BJ (cell line): ENCODE results near the gene RNU11. TPM values are rescaled to one million over a fixed set of nuclear protein-coding genes. Genes with fewer than 3 reads are reported as not detected.
"Not testable (repeated sequence)": the region's sequence is repeated elsewhere in the genome, so short reads cannot be mapped to it uniquely, and the experiment has no call there.

Experiments used
- CTCF ChIA-PET: fragments of 350-600 bp; formaldehyde crosslinking; extraction: SDS; loops from one replicate; lab custom pipeline; 2021; ENCODE audit warnings: antibody characterized with exemption, inconsistent platforms; lab: Yijun Ruan, JAX
- POLR2A ChIA-PET: fragments of 300-600 bp; sonication (Branson Sonifier 250); formaldehyde crosslinking; extraction: SDS; loops from one replicate; lab custom pipeline; 2021; ENCODE audit warnings: antibody characterized with exemption; lab: Charles Lee
- DNase-seq: peaks from one replicate; pipeline ENCODE4 v3.0.0-alpha.2; 2011; ENCODE audit warnings: low read depth
- H3K27me3 ChIP-seq: 2 replicates; pipeline ENCODE4 v1.6.0; 2011; ENCODE audit warnings: low read length; ENCODE audit not compliant: control insufficient read depth, insufficient read depth
- H3K36me3 ChIP-seq: 2 replicates; pipeline ENCODE4 v1.5.1; 2011; ENCODE audit warnings: low read length; ENCODE audit not compliant: control insufficient read depth, insufficient read depth
- H3K4me3 ChIP-seq: 2 replicates; pipeline ENCODE4 v1.5.1; 2011; ENCODE audit warnings: low read depth, mild to moderate bottlenecking, control low read depth, low read length
- polyA plus RNA-seq: library from polyadenylated mRNA; depleted of rRNA; stranded (reverse); fragments of >200 nt; gene quantifications from 2 replicates; pipeline ENCODE4 v1.2.3, GENCODE V29; 2011
- TF ChIP-seq, protein P1 (sequence below): IDR thresholded peaks from 2 replicates; pipeline ENCODE4 v1.5.1; 2011; ENCODE audit warnings: low read depth, mild to moderate bottlenecking, control low read depth, inconsistent platforms, low read length, moderate library complexity; ENCODE audit not compliant: insufficient read depth

The RNU11 gene
- polyA plus RNA-seq, 1 experiment = not detected

DNA sequence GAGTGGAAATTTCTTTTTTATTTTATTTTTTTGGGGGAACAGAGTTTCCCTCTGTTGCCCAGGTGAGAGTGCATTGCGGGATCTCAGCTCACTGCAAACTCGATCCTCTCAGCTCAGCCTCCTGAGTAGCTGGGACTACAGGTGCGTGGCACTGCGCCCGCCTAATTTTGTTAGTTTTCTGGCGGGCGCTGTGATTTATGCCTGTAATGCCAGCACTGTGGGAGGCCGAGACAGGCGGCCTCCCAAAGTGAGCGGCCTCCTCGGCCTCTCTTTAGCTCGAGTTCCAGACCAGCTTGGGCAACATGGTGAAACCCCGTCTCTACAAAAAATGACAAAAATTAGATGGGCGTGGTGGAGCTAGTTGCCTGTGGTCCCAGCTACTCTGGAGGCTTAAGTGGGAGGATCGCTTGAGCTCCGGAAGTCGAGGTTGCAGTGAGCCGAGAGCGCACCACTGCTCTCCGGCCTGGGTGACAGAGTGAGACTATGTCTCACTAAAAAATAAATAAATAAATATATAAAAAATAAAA is 22.9 kb downstream of the RNU11 start:
- H3K4me3 ChIP-seq = no peak overlapping the region
- no peak for DNase-seq
- no peaks in the 10 kb centered on the region for H3K27me3 ChIP-seq
- ChIA-PET CTCF (interaction anchor here (0.9 to 2.2 kb wide), 3 partner anchors 10 to 206 kb away, joined by 3 to 7 read pairs (median 4); no protein-coding TSS in a partner anchor), POLR2A (interaction anchor here (0.6 kb wide), 1 partner anchor 28 kb away, joined by 8 read pairs; no protein-coding TSS in a partner anchor)
- TF ChIP-seq, protein P1, sequence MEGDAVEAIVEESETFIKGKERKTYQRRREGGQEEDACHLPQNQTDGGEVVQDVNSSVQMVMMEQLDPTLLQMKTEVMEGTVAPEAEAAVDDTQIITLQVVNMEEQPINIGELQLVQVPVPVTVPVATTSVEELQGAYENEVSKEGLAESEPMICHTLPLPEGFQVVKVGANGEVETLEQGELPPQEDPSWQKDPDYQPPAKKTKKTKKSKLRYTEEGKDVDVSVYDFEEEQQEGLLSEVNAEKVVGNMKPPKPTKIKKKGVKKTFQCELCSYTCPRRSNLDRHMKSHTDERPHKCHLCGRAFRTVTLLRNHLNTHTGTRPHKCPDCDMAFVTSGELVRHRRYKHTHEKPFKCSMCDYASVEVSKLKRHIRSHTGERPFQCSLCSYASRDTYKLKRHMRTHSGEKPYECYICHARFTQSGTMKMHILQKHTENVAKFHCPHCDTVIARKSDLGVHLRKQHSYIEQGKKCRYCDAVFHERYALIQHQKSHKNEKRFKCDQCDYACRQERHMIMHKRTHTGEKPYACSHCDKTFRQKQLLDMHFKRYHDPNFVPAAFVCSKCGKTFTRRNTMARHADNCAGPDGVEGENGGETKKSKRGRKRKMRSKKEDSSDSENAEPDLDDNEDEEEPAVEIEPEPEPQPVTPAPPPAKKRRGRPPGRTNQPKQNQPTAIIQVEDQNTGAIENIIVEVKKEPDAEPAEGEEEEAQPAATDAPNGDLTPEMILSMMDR = no peak
- no peaks in the 10 kb centered on the region for H3K36me3 ChIP-seq

DNA sequence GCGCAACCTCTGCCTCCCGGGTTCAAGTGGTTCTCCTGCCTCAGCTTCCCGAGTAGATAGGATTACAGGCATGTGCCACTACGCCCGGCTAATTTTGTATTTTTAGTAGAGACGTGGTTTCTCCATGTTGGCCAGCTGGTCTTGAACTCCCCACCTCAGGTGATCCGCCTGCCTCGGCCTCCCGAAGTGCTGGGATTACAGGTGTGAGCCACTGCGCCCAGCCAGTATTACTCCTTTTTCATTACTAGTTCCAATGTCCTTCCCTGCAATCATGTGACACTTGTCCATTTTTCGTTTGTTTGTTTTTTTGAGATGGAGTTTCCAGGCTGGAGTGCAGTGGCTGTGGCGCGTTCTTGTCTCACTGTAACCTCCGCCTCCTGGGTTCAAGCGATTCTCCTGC is 24.6 kb downstream of the RNU11 start:
- POLR2A ChIA-PET, DNase-seq, H3K36me3 ChIP-seq, CTCF ChIA-PET, H3K4me3 ChIP-seq, H3K27me3 ChIP-seq: not testable (repeated sequence)

DNA sequence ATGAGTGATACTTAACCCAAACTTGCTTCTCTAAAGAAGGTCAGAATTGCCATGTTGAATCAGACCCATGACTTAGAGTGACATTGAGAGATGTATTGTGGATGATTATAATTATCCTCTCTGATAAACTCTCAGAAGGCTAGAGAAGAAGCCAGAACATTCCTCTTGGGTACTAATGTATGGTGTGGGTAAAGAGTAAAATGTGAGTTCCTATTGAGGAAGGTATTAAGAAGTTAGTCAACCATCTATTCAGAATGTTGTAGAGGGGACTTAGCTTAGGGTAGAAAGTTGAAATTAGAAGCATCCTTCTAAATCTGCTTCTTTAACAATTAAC is 27.5 kb downstream of the RNU11 start:
- no peaks in the 10 kb centered on the region for H3K27me3 ChIP-seq
- ChIA-PET POLR2A (no interaction called here), CTCF (no interaction called here)

DNA sequence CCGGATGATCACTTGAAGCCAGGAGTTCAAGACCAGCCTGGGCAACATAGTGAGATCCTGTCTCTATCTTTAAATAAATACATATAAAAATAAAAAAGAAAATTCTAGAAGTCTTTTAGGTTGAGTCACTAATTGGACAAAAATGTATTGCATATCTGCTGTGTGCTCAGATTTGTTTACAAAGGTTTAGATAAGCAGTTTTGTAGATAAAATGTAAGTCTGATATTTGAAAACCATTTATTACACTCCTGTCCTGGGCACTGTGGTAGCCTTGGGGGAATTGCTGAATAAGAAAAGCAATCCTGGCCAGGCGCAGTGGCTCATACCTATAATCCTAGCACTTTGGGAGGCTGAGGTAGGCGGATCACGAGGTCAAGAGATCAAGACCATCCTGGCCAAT is 31.8 kb downstream of the RNU11 start:
- H3K27me3 ChIP-seq = no peaks in the 10 kb centered on the region
- no peak overlapping the region for H3K4me3 ChIP-seq
- ChIA-PET POLR2A (no interaction called here), CTCF (no interaction called here)
- H3K36me3 ChIP-seq = no peaks in the 10 kb centered on the region
- TF ChIP-seq, protein P1 = no peak
- DNase-seq = no peak

More for the DNA sequence above, 27.5 kb downstream of the RNU11 start:
- no peak for DNase-seq
- TF ChIP-seq, protein P1 = no peak
- no peaks in the 10 kb centered on the region for H3K36me3 ChIP-seq
- H3K4me3 ChIP-seq = no peak overlapping the region

DNA sequence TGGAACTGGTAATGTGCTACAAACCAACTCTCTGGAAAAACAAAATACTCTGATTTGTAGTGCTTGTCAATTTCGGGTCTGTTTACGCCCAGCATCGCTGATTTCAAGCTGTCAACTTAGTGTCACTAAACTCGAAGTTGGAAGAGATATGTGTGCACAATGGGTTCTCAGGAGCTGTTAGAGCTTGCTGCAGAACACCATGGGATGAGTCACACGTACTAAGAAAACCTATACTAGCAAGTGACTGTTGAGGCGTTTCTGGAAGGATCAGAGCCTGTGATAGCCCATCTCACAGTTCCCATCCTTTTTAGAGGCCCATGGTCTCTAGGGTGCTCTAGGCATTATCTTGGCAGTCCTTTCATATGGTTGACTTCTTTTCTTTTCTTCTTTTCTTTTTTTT is 34.4 kb downstream of the RNU11 start:
- TF ChIP-seq, protein P1 = no peak
- ChIA-PET POLR2A (interaction anchor here (0.5 kb wide), 1 partner anchor 54 kb away, joined by 4 read pairs; the partner anchor contains the start of gene YTHDF2), CTCF (interaction anchor here (0.6 to 1.5 kb wide), 2 partner anchors 11 to 50 kb away, joined by 4 to 5 read pairs; no protein-coding TSS in a partner anchor)
- H3K27me3 ChIP-seq = no peaks in the 10 kb centered on the region
- no peaks in the 10 kb centered on the region for H3K36me3 ChIP-seq
- no peak overlapping the region for H3K4me3 ChIP-seq
- DNase-seq = no peak

DNA sequence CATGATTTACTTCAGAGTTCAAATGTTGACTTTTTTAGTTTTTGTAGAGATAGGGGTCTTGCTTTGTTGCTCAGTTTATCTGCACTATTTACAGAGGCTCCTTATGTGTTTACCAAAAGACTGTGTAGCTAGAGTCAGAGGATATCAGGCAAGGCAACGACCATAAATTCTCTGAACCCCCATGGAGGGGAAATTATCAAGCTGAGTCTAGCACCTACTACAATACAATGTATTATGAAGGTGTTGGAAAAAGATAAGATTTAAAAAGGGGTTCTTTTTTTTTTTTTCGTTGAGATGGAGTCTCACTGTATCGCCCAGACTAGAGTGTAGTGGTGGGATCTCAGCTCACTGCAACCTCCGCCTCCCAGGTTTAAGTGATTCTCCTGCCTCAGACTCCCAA is 36.5 kb downstream of the RNU11 start:
- POLR2A ChIA-PET = no interaction called here
- Histone ChIP-seq H3K4me3 (no peak overlapping the region), H3K27me3 (no peaks in the 10 kb centered on the region), H3K36me3 (no peaks in the 10 kb centered on the region)
- DNase-seq = no peak
- TF ChIP-seq, protein P1 = no peak
- CTCF ChIA-PET = interaction anchor here (0.6 kb wide), 1 partner anchor 12 kb away, joined by 3 read pairs; no protein-coding TSS in a partner anchor

DNA sequence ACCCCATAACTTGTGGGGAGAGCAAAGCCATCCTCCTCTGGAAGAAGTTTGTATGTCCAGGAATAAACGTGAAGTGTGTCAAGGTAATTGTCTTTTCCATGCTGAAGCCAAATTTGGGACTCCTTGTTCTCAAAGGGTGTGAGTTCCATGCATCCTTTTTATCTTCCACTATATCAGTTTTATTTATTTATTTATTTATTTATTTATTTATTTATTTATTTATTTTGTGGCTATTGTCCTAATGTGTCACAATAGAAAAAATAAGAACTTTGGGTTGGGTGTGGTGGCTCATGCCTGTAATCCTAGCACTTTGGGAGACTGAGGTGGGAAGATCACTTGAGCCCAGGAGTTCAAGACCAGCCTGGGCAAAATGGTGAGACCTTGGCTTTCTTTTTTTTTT is 43.2 kb downstream of the RNU11 start:
- DNase-seq, H3K36me3 ChIP-seq, H3K27me3 ChIP-seq, POLR2A ChIA-PET, H3K4me3 ChIP-seq: not testable (repeated sequence)
- CTCF ChIA-PET = interaction anchor here (0.6 kb wide), 1 partner anchor 12 kb away, joined by 3 read pairs; no protein-coding TSS in a partner anchor
